HG03064 (cell line): ENCODE results near the gene C10orf67.
"Not testable (repeated sequence)": the region's sequence is repeated elsewhere in the genome, so short reads cannot be mapped to it uniquely, and the experiment has no call there.

ENCODE experiments used
- ATAC-seq: cut with Tn5 transposase; IDR thresholded peaks from one replicate; pipeline ENCODE4 v1.9.1; 2021; ENCODE audit warnings: low read depth; ENCODE audit not compliant: unreplicated experiment

C10orf67 gene

DNA sequence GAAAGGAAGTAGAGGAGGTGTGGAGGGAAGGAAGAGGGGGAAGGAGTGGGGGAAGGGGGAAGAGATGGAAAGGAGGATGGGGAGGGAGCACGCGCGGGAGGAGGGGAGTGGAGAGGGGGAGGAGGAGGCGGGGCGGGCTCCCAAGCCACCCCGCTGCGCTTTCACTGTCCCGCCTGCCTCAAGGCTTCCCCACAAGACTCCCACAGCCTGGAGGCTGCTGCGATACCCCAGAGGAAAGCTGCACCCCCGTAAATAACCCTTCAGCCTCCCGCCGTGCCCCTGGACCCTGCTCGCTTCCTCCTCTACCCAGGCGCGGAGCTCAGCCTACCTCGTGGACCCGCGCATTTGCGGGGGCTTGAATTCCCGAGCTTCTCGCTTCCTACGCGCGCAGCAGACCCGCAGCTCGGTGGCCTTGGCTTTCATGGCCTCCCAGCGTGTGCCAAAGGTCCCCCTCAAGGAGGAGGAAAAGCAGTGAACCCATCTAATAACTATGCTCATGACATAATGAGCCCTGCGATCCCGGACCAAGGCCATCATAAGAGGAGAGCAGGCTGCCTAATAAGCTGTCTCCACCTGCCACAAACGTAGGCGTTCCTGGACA is at the start of gene C10orf67:
TSS of gene C10orf67 (minus strand) at position 557 of the 601 bp plus-strand sequence. CDS start at position 534, 23 bp downstream.
- no peak for ATAC-seq

GRCh38 chr10:23391821-23392220 is 47.2 kb upstream of the C10orf67 start:
- no peak for ATAC-seq

DNA sequence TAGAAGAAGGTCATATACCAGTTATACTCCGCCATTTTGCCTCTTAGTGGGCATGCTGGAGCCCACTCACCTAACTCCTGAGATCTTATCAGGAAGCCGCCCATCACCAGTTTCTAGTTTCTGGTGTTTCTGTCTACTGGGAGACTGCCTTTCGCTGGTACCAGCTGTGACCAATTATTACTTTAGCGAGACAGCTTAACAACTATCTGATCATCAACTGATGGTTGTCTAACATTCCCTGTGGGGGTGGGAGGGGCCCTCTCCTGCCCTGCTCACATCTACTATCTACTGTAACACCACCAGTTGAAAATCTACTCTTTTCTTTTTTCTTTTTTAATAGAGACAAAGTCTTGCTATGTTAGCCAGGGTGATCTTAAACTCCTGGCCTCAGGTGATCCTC is 46.2 kb upstream of the C10orf67 start:
- ATAC-seq, result no peak

DNA sequence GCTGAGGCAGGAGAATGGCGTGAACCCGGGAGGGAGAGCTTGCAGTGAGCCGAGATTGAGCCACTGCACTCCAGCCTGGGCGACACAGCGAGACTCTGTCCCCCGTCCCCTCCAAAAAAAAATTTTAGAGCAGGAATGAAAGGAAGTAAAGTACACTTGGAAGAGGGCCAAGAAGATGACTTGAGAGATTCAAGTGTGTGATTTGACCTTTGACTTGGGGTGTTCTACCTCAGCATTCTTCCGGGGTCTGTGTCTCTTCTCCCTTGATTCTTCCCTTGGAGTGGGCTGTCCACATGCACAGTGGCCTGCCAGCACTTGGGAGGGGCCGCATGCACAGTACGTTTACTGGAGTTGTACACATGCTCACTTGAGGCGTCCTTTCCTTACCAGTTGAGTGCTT is 45.8 kb upstream of the C10orf67 start:
- not testable (repeated sequence) for ATAC-seq

DNA sequence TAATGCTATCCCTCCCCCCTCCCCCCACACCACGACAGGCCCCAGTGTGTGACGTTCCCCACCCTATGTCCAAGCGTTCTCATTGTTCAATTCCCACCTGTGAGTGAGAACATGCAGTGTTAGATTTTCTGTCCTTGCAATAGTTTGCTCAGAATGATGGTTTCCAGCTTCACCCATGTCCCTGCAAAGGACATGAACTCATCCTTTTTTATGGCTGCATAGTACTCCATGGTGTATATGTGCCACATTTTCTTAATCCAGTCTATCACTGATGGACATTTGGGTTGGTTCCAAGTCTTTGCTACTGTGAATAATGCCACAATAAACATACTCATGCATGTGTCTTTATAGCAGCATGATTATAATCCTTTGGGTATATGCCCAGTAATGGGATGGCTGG is 42.9 kb upstream of the C10orf67 start:
- not testable (repeated sequence) for ATAC-seq

DNA sequence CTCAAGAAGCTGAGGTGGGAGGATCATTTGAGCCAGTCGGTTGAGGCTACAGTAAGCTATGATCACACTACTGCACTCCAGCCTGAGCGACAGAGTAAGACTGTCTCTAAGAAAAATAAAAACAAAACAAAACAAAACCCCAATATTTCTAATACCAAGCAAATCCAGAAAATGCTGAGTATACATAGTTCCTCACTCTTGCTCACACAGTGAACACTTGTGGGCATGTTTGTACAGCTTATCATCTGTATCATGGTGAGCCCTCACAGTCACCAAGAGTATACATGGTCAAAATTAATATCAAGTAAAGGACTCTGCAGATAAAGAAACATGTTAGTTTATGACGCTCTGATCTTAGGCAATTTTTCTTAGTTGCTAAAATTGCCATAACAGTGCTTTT is 41.5 kb upstream of the C10orf67 start:
- ATAC-seq, result no peak

- ATAC-seq, result no peak
Measured at GRCh38 chr10:23384364-23384763, 39.8 kb upstream of the C10orf67 start.

DNA sequence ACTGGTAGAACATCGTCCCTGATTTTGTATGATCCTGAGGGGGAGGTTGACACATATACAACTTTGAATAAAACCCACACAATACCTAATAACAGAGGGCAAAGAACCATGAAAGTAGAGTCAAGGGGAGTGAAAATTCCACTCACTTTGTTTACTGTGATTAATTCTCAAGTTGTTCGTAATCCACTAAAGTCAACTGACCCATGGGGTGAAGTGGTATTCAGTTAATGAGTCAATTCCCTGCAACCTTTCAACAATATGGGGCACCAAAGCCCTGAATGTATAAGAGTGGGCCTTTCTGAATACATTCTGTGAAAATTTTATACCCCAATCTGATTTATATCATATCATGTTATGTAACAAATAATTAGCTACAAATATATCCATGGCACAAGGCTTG is 39.0 kb upstream of the C10orf67 start:
- ATAC-seq, result no peak

DNA sequence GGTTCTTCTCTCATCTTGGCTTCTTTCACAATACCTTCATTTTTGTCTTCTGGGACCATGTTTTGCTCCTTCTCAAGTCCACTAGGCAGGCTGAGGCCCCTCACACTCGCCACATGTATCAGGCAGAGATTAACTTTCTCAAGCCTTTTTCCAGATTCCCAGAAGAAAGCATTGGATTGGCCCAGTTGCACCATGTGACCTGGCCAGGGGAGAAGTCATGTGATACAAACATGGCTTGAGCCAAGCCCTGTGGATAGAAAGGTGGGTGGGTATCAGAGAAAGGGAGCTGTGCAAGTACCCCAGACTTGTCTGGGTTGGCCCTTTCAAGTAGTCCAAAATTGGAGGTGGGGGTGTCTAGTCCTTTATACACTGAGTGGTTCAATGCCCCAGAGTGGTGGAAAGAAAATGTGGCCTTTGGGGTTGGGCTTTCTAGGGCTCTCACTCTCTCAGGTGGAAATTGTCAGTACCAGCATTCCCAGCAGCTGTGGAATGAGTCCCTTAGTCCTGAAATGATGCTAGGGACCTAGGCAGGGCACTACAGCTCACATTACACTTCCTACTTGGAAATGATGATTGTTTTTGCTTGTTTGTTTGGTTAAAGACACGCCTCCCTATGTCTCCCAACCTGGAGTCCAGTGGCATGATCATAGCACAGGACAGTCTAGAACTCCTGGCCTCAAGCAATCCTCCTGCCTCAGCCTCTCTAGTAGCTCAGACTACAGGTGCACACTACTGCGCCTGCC is 36.9 kb upstream of the C10orf67 start:
- no peak for ATAC-seq

DNA sequence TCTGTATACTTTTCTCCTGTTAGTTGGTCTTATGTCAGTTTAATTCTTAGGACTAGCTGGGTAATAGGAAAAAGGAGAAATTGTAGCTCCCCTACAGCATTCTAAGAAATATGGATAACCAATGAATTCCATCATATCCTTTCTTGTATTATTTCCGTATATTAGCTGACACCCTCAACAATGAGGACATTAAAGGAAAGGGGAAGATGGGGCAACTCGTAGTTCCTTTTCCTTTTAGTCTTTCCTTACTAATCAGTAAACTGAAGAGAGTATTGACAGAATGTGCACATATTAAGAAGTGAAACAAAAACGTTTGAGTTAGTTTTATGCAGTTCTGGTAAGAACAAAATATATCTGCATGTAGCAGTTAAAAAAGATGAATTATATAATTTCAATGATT is 35.1 kb upstream of the C10orf67 start:
- ATAC-seq, result no peak

DNA sequence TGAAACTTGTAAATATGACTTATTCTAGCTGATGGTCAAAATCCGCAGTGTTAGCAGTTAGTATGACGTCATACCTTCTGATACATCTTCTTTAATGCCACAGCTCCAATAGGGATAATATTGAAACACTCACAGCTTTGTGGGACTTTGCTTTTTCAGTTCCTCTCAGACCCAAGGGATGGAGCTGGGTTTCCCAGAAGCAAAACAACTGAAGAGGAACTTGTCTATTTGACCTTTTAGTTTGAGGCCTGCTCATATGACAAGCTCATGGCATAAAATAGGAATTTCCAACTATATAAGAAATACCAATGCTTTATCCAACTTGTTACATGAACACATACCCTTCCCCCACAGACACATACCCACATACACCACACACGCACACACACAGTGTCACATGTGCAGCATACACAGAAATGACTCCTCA is 31.6 kb upstream of the C10orf67 start:
- ATAC-seq, result no peak

- ATAC-seq, result no peak
Measured at GRCh38 chr10:23375366-23375765, 30.8 kb upstream of the C10orf67 start.

GRCh38 chr10:23373156-23373555 is 28.6 kb upstream of the C10orf67 start:
- ATAC-seq, result no peak

- ATAC-seq, result no peak
Measured at GRCh38 chr10:23371073-23371472, 26.5 kb upstream of the C10orf67 start.

- ATAC-seq, result no peak
Measured at GRCh38 chr10:23370106-23370505, 25.5 kb upstream of the C10orf67 start.

GRCh38 chr10:23368816-23369640 is 24.4 kb upstream of the C10orf67 start:
- peak; percentile 65 for ATAC-seq

DNA sequence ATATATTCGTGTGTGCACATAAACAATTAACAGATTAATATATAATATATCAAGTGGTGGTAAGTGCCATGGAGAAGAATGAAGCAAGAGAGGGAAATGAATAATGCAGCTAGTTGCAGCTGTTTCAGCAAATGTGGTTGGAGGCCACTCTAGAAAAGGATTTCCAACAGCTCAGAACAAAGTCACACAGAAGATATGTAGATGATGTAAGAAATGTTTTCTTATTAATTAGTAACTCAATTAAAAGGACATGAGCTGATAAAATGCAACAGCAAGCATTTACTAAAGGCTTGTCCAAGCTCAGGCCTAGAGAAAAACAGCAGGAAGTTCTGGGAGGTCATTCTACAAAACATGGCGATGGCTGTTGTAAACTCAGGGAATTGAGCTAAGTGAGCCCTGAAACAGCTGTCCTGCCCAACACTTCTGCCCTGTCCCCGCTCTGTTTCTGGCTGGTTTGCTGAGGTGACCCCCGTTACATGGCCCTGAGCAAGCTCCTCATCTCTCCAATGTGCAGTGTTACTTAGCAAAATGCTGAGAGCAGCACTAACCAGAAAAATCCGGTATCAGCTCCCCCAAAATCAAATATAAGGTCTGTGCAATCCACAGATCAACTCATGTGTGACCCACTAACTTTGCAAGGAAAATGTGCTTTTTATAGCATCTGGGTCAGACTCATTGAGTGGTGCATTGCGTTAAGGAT is 23.4 kb upstream of the C10orf67 start:
- no peak for ATAC-seq

DNA sequence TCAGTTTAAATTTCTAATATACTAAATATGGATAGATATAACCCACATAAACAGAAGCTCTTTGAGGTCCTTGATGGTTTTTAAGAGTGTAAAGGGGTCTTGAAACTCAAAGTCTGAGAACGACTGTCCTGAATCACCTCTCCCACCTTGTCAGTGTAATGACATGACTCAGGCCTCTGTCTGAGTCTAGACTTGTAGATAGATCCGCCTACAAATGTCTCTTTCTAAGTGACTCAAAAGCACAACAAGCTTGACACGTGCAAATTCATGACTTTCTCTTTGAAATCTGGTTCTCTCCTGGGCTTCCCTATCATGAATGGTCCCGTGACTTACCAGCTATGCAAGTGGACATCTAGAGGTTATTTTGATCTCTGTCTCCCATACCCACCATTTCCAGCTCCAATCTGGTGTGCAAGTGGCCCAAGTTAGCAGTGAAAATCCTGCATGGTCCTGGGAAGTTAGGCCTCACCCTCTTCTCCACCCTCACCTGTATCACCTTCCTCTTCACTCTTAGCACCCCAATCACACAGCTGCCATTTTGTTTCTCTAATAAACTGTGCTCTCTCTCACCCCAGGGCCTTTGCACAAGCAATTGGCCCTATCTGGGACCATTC is 20.9 kb upstream of the C10orf67 start:
- ATAC-seq, result peak; percentile 21

DNA sequence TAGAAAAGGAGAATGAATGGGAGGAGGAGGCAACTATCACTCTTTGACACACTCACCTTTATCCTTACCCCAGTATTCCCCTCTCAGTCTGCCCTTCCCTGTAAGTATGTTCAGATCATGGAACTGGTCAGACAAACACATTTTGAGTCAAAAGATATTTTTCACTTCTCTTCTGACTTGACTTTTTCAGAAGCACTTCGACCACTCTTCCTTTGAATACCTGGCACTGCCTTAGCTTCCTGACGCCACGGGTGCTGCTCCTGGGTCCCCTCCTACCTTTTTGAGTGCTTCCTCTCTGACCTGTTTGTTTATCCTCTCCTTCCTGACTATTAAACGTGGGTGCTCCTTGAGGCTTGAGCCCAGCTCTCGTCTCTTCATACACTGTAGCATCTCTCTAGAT is 19.8 kb upstream of the C10orf67 start:
- no peak for ATAC-seq

- no peak for ATAC-seq
Measured at GRCh38 chr10:23363793-23364135, 19.2 kb upstream of the C10orf67 start.
